AG10803 (cell line): ENCODE measurements around the gene KCNMA1.
A peak's percentile ranks its signal among the peaks of the same experiment; 100 is the strongest.

ENCODE experiments used
- DNase-seq: peaks from one replicate; pipeline ENCODE4 v3.0.0; 2010; ENCODE audit warnings: low read depth
- H3K4me3 ChIP-seq: 2 replicates; pipeline ENCODE4 v1.5.1; 2011; ENCODE audit warnings: mild to moderate bottlenecking, low read length, control low read depth
- CTCF ChIP-seq: conservative IDR thresholded peaks from 2 replicates; pipeline ENCODE4 v1.5.1; 2011; ENCODE audit warnings: mild to moderate bottlenecking, low read length, control low read depth, inconsistent platforms

The KCNMA1 gene

GRCh38 chr10:77475522-77475921 lies 162.1 kb downstream of the KCNMA1 start:
- H3K4me3 ChIP-seq: no peak overlapping the region
- no peak for TF ChIP-seq CTCF
- DNase-seq: no peak

DNA sequence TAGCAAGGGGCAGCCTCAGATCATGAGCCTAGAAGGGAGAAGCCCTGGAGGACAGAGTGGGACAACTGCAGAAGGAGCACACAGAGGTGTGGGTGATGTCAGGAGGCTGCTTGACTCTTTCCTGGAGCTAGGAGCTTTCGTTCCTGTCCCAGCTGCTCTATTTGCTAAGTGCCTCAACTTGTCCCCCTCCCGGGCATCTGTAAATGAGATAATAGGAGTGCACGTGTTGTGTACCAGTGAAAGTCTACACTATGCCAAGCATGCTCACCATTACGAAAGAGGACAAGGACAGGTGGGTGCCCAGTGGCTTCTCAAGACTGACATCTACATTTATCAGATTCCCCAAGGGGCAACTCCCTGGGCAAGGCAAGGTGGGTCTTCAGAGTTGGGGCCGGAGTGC lies 162.7 kb downstream of the KCNMA1 start:
- no peak overlapping the region for H3K4me3 ChIP-seq
- DNase-seq: no peak
- no peak for TF ChIP-seq CTCF

DNA sequence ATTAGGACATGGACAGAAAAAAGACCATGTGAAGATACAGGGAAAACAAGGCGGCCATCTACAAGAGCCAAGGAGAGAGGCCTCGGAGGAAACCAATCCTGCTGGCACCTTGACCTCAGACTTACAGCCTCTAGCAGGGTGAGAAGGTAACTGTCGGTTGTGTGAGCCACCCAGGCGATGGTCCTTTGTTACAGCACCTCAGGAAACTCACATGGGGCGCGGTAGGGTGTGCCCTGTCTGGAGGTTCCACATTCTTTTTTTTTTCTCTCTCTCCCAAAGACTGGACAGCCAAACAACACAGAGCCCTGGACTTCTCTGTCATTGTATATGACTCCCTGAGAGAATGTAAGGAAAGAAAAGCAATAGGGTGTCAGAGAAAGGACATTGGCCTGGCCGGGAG lies 163.2 kb downstream of the KCNMA1 start:
- no peak for TF ChIP-seq CTCF
- DNase-seq: no peak
- no peak overlapping the region for H3K4me3 ChIP-seq

GRCh38 chr10:77472146-77472545 lies 165.5 kb downstream of the KCNMA1 start:
- no peak for DNase-seq
- no peak for TF ChIP-seq CTCF
- H3K4me3 ChIP-seq: no peak overlapping the region

DNA sequence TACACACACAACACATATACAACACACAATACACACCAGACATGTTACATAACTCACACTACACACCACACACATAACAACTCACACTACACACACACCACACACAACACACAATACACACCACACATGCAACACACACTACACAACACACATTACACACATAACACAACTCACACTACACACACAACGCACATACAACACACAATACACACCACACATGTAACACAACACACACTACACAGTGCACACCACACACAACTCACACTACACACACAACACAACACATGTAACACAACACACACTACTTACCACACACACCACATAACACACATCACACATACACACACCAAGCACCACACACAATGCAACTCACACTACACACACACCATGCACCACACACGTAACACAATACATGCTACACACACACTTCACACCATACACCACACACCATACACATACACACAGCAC lies 166.5 kb downstream of the KCNMA1 start:
- H3K4me3 ChIP-seq: no peak overlapping the region
- TF ChIP-seq CTCF: no peak
- DNase-seq: no peak

DNA sequence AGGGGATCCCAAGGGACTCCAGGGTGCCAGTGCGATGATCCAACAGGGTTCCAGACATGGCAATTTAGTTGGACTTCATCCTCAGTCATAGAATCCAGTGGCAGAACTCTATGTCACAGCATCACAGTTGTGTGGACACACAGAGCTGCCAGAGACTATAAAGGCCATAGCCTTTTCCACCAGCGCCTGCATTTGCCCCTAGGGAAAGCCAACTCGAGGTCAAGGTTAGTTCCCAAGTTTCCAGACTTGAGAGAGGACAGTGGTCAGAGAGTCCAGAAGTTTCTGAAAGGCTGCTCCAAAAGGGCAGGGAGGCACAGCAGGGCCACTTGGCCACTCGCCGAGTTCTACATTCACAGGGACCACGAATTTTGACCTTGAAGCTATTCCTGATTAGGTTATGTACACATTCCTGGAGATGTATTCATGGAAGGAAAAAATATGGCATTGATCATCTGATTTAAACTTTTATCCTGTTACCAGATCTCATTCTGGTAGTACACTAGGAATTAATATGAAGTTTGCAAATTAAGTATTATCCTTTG lies 170.1 kb downstream of the KCNMA1 start:
- no peak for TF ChIP-seq CTCF
- DNase-seq: no peak
- no peak overlapping the region for H3K4me3 ChIP-seq

DNA sequence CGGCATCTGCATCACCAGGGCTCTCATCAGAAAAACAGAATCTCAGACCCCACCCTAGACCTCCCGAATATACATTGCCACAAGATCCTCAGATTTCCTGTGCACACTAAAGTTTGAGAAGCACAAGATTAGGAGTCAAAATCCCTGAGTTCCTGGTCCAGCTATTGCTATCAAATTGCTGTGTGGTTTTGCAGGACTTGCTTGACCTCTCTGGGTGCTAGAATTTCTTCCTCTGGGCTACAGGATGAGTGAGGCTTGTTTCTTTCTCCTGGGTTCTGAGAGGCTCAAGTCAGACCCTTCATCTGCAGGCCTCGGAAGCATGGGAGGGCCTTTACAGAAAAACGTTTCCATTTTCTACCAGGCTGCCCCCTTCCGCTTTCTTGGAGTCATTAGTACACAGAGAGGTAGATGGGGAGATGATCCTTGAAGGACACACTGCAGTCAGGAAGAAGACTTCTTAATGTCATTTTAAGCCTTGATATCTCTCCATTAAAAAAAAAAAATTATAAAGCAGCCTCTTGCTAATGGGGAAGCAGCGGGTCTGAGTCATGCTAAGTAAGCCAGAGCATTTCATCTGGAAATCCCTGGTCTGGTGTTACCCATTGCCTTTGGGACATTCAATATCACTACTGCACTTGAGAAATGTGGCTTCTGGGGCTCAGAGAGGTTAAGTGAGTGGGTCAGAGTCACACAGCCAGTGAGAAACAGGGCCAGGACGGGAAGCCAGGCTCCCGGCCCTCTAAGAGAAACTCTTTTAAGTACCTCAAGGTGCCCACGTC lies 173.5 kb downstream of the KCNMA1 start:
- no peak for TF ChIP-seq CTCF
- peak; percentile 50 for DNase-seq
- H3K4me3 ChIP-seq: no peak overlapping the region
